GM13977 (cell line): ENCODE results near the gene MRPS34.

Source experiments
- DNase-seq: peaks from one replicate; pipeline ENCODE4 v3.0.0; 2012; ENCODE audit warnings: low spot score
- in situ Hi-C: fragments of 300-500 bp; cut with MboI; formaldehyde crosslinking; loops from one replicate; pipeline ENCODE4 v1.12.0; 2022; ENCODE audit warnings: low sequenced_read_pairs, low pct_unique_long_range_greater_than_20kb, mixed read lengths, inconsistent platforms; ENCODE audit not compliant: unreplicated experiment
- TF ChIP-seq, protein P1 (sequence below): IDR thresholded peaks from 2 replicates; pipeline ENCODE4 v1.5.1; 2012; ENCODE audit warnings: mild to moderate bottlenecking, control low read depth; ENCODE audit not compliant: insufficient read depth; ENCODE audit errors: extremely low read depth, missing control alignments

MRPS34 gene

DNA sequence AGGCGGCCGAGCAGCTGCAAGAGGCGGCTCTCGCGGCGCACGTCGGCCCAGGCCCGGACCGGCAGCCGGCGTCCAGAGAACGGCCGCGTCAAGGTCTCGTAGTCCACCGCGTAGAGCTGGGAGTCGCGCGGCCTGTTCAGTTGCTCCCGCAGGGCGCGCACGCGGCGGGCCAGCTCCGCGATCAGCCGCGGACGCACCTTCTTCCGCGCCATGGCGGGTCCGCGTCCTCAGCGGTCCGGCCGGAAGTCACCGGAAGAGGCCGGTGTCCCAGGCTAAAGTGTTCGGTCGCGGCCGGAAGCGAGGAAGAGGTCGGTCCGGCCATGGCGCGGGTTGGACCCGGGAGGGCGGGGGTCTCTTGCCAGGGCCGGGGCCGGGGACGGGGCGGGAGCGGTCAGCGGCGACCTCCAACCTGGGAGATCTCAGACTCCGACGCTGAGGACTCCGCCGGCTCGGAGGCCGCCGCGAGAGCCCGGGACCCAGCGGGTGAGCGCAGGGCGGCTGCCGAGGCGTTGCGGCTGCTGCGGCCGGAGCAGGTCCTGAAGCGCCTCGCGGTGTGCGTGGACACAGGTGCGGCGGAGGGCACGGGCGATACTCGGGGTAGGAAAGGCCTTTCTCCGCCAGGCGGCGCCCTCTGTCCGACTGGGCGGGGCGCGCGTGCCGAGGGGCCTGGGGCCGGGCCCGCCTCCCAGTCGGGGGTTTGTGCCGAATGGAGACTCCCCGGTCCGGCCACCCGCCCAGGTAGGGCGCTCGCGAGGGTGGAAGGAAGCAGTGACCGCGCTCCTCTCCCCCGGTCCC, at the start of gene MRPS34:
Gene MRPS34 (minus strand): TSS at position 227 of the 795 bp plus-strand sequence. CDS start 15 bp downstream, at position 212.
- DNase-seq = peak; percentile 94
- TF ChIP-seq, protein P1, sequence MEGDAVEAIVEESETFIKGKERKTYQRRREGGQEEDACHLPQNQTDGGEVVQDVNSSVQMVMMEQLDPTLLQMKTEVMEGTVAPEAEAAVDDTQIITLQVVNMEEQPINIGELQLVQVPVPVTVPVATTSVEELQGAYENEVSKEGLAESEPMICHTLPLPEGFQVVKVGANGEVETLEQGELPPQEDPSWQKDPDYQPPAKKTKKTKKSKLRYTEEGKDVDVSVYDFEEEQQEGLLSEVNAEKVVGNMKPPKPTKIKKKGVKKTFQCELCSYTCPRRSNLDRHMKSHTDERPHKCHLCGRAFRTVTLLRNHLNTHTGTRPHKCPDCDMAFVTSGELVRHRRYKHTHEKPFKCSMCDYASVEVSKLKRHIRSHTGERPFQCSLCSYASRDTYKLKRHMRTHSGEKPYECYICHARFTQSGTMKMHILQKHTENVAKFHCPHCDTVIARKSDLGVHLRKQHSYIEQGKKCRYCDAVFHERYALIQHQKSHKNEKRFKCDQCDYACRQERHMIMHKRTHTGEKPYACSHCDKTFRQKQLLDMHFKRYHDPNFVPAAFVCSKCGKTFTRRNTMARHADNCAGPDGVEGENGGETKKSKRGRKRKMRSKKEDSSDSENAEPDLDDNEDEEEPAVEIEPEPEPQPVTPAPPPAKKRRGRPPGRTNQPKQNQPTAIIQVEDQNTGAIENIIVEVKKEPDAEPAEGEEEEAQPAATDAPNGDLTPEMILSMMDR = peak; percentile 92
- in situ Hi-C loops = no loop called here

DNA sequence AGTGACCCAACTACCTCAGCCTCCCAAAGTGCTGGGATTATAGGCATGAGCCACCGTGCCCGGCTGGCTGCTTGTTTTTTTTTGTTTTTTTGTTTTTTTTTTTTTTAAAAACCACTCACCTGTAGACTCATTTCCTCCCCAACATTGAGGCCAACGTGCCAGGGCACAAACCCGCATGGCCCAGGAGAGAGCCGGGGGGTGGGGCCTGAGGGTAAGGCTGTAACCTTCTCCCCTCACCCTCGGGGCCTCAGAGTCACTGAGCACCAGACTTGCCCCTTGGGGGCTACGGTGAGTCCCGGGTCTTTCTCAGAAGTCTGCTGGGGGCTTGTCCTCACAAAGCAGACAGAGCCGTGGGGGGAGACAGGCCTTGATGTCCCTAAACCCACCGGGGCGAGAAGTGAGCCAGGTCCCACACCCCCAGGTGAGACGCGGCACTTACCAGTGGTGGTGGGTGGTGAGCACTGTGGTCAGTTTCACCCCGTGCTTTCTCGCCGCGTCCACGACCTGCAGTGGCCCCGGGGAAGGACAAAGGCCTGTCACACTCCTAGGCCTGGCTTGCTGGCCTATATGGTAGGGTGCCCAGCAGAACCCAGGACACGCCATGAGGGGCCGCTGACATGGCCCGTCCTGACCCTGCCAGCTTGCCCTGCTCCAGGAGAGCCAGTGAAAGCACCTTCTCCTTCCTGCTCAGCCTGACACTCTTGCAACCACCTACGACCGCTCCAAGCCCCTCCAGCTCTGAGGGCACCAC, 49.1 kb upstream of the MRPS34 start:
- in situ Hi-C loops = no loop called here
- DNase-seq = no peak
- TF ChIP-seq, protein P1 = no peak

DNA sequence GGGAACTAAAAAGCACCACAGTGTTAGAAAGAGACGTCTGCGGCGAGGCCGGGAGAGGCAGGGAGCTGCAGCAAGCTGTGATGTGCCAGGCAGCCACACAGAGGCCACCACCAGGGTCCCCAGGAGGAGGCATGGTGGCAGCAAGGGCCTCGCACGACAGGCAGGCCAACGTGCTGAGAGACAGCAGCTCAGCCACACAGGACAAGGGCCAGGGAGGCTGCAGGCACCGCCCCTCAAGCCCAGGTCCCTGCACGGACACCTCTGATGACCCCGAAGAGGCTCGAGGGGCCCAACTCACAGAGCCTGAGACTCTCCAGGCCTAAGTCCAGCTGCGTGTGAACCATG, 48.0 kb upstream of the MRPS34 start:
- no peak for DNase-seq
- TF ChIP-seq, protein P1 = no peak
- in situ Hi-C loops = no loop called here

DNA sequence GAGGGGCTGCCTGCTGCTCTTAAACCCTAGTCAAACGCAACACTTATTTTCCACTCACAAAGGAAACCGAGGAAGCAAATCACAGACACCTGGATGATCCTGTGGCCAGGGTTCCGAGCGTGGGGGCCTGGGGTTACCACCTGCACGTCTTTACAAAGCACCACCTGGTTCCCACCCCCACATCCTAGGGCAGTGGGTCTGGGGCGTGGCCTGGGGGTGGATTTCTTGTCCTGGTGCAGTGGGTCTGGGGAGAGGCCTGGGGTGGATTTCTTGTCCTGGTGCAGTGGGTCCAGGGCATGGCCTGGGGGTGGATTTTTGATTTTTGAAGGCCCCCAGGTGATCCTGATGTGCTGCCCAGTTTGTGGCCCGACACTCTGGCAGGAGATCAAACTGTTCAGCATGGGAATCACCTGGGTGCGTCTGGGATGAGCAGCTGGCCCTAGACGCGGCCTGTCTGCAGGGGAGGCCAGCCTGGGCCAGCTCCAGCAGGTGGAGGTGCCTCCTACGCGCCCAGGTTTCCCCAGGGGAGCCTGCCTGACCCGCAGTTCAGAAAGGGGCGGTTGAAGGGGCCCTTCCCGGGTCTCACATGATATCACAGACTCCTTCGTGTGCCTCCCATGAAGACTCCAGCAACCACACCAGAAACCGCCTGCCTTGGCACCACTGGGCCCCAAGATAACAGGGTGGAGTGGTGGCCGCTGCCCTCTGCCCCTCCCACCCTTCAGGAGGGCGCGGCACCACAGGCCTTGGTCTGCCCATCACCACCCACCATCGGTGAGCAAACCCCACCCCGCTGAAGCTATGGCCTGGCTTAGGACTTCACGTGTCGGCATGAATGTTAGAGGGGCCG, 47.4 kb upstream of the MRPS34 start:
- DNase-seq = no peak

DNA sequence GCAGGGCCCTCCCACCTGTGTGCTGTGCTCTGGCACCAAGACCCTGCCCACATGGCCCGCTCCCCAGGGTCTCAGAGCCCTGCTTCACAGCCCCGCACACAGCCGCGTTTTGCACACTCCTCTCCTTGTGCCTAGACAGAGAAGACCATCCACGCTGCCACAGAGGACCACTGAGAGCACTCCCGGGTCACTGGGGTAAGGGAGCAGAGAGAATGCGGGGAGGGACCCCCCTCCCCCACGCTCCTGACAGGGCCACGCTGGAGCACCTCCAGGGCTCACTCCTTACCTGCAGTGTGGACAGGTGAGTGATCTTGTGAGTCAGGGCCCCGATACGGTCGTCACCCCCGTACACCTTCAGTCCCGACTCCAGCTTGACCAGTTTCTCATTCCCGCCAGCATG, 46.7 kb upstream of the MRPS34 start:
- TF ChIP-seq, protein P1 = no peak
- in situ Hi-C loops = no loop called here
- DNase-seq = no peak

More for the DNA sequence above, 47.4 kb upstream of the MRPS34 start:
- TF ChIP-seq, protein P1 = no peak
- in situ Hi-C loops = no loop called here

DNA sequence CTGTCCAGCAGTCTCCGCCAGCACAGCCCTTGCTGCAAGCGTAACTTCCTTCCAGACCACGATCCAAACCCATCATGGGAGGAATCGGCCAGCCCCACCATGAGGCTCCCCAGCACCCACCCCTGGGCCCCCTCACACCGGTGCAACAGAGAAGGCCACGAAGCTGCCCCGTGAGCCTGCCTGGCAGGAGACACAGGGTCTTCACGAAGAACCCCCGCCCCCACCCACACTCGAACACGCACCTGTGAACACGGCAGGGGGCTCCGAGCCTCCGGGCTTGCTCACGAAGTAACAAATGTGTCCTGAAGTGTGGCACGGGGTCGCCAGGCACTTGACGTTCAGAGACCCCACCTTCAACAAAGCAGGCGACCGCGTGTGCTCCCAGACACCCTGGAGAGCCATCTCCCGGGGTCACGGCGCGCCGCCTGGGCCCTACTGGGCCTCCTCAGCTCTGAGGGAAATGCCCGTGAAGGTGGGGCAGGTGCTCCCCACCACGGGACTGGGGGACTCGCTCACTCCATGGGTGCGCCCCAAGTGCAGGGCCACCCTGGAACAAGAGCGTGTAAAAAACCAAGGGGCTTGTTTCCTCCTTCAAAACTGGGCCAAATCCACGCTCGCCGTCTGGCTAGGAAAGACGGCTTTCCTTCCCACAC, 46.1 kb upstream of the MRPS34 start:
- in situ Hi-C loops = no loop called here
- TF ChIP-seq, protein P1 = no peak
- DNase-seq = no peak
